ENCODE measurements around the gene TTC28.
"Not testable (repeated sequence)": the region's sequence is repeated elsewhere in the genome, so short reads cannot be mapped to it uniquely, and the experiment has no call there.

TTC28 gene

DNA sequence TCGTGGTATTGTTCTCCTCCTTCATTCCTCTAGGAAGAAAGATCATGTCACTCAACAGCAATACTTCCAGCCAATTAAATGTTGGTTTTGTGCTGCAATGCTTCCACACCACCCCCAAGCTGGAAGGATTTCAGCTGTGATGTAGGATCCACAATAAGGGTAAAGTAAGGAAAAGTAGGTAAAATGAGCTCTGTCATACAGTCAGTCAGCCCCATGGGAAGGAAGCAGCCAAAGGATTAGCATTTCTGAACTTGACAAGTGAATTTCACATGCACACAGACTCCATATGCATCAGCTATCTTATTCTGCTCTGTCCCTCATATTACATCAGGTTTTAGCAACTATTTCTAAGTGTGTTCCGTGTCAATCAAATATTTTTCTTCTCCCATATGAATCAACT is 197.9 kb downstream of the TTC28 start:
- DNase-seq (ENCODE audit: low spot score): no peak

DNA sequence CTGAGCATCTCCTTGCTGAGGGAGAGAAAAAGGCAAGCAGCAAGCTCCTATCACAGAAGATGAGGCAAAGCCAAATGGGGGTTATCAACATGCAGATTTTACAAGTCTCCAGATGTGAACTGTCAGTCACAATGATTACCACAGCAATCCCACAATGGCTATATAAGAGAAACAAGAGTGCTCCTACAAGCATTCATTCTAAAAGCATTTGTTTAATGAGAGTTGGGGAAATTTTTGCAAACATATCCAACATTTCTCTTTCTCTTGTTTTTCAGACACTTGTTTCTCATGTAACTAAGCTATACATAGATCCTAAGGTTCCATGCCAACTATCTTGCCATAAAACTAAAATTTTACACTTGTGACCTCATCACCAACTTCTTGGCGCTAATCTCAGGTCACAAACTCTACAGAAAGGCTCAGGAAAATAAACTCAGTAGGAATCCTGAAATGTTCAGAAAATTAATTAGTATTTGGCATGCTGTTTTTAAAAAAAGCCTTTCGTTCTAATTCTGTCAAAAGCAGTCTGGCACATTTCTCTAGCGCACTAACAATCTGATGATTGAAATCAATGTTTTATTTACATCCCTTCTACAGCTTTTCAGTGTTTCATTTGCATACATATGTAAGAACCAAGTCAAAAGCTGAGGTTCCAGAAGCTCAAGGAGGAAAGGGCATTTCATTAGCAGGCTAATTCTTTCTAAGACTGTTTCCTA is 199.5 kb downstream of the TTC28 start:
- DNase-seq (ENCODE audit: low spot score): no peak

DNA sequence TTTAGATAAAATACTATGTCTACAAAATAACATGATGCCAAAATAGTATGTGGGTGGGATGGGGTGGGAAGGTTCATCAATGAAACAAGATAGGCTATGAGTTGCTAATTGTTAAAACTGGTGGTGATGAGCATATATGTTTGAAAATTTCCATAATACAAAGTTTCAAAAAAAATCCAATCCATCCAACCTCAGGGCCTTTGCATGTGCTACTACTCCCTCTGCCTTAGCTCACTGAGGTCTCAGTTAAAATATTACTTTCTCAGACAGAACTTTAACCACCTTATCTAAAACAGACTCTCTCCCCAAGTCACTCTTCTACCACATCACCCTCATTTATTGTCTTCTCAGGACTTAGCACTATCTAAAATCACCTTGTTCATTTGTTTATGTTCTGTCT is 201.1 kb downstream of the TTC28 start:
- DNase-seq (ENCODE audit: low spot score): no peak

DNA sequence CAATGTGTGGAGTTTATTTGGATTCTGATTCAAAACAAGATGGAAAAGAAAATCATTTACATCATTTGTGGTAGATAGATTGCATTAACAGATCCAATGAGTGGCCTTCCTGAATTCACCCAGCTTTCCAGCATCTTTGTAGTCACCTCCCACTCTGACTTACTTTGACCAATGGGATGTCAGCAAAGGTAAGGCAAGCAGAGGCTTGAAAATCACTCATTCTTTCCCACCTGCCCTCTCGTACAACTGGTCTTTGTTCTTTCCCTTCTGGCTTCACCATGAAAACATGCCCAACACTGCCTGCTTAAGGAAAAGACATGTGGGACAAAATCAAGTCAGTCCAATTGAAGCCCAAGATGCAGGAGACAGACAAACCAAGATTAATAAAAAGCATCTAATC is 202.1 kb downstream of the TTC28 start:
- no peak for DNase-seq (ENCODE audit: low spot score)

DNA sequence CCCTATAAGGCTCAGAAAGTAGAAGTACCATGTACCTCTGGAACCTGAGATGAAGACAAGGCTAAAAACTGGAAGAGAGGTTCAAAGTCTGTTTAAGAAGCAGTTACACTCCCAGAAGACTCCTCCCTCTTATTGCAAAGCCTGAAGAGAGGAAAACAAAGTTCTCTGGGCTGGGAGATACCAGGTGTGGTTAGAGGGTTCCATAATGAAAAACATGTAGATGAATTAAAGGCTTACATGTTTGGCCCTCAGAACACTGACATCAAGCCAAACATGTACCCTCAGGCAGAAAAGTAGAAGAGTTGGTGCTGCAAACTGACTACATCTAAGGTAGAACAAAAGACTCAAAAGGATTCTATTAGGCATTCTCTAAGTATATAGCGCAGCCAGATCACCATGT is 205.3 kb downstream of the TTC28 start:
- DNase-seq (ENCODE audit: low spot score): no peak

DNA sequence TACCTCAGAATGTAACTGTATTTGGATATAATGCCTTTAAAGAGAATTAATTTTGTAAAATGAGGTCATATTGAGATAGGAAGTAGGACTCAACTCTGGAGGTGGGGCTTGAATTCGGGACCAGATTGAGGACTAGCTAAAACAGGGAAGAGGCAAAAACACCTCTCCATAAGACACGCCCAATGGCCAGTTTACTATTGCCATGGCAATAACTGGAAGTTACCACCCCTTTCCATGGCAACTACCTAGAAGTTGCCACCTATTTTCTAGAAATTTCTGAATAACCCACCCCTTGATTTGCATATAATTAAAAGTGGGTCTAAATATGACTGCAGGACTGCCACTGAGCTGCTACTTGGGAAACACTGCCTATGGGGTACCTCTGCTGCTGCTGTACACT is 206.4 kb downstream of the TTC28 start:
- DNase-seq (ENCODE audit: low spot score): no peak

DNA sequence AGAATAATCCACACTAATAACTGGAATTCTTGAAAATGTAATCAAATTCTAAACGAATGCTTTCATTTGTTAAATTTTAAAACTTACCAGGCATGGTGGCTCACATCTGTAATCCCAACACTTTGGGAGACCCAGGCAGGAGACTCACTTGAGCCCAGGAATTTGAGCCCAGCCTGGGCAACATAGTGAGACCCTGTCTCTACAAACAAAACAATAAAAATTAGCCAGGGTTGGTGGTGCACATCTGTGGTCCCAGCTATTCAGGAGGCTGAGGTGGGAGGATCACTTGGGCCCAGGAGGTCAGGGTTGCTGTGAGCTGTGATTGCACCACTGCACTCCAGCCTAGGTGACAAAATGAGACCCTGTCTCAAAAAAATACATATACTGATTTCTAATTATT is 212.6 kb downstream of the TTC28 start:
- not testable (repeated sequence) for DNase-seq (ENCODE audit: low spot score)

DNA sequence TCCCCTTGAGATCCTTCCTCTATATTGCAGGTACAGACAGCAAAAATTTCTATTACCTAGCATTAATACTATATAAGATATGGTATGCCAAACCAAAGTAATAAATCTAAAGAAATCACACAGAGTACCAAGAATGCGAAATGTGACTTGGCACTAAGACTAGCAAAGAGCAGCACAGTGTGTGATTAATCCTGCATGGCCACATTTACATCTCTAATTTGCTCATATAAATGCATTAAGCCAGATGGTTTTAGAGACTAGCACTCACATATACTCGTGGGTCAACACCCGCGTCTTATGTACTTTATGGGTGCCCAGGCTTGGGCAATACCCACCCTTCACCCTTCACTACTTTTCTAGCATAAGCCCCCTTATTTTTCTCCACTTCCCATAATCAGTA is 213.2 kb downstream of the TTC28 start:
- no peak for DNase-seq (ENCODE audit: low spot score)

DNA sequence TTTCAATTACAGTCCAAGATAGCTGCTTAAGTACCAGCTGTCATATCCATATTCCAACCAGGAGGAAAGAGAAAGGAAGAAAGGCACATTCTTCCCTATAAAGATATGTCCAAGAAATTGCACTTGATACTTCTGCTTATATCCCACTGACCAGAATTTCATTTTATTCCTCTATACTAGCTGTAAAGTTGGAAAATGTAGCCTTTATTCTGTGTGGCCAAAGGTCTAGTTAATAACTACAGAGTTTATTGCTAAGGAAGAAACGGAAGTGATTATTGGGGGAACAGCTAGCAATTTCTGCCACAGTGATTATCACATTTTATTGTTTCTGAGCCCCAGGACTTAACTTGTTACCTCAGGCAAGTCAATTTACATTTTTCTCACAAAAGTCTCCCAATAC is 213.8 kb downstream of the TTC28 start:
- no peak for DNase-seq (ENCODE audit: low spot score)

DNA sequence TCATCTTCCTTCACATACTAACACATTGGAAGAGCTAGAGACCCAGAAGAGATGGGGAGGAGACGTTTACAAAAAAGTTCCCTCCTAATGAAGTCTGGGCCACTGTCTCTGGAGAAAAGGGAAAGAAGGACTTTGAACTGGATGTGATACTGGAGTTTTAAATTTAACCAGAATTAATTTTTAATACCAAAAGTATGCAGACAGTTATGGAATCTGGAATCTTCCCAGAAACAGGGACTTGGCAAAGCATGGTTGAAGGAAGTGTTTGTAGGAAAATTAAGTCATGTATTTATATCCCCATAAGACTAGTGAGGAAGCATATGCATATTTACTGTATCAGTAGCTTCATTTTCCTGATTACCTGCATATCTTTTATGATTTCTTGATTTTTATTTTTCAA is 215.5 kb downstream of the TTC28 start:
- DNase-seq (ENCODE audit: low spot score): no peak

DNA sequence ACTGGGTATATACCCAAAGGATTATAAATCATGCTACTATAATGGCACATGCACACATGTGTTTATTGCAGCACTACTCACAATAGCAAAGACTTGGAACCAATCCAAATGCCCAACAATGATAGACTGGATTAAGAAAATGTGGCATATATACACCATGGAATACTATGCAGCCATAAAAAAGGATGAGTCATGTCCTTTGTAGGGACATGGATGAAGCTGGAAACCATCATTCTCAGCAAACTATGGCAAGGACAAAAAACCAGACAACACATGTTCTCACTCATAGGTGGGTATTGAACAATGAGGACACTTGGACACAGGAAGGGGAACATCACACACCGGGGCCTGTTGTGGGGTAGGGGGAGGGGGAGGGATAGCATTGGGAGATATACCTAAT is 216.2 kb downstream of the TTC28 start:
- DNase-seq (ENCODE audit: low spot score): not testable (repeated sequence)

DNA sequence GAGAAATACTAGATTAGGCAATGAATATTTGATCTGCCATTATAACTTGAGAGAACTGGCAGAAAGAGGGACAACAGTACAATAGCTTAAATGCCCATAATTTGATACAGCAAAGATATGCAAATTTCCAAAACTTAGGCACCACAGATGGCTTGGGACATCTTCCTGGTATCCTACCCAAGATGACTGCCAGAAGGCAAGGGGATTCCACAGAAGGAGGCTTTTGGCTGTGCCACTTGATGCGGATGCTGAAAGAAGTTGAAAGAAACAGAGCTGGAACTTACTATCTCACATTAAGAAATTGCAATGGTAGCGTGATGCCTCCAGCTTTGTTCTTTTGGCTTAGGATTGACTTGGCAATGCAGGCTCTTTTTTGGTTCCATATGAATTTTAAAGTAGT is 216.7 kb downstream of the TTC28 start:
- no peak for DNase-seq (ENCODE audit: low spot score)

DNA sequence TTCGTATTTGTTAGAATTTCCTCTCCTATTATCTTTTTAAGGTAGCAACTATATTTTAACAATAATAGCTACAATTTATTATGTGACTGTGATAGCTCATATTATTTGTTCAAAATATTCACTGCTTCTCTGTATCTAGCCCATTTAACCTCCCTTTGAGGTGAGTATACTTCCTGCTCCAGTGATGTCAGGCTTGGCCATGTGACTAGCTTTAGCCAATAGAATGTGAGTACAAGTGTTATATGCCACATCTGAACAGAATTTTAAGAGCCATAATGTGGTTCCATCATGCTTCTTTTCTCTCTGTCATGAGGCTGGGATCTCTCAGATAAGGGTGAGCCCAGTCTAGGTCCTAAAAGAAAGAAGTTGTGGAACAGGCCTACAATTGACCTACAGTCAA is 217.6 kb downstream of the TTC28 start:
- no peak for DNase-seq (ENCODE audit: low spot score)

DNA sequence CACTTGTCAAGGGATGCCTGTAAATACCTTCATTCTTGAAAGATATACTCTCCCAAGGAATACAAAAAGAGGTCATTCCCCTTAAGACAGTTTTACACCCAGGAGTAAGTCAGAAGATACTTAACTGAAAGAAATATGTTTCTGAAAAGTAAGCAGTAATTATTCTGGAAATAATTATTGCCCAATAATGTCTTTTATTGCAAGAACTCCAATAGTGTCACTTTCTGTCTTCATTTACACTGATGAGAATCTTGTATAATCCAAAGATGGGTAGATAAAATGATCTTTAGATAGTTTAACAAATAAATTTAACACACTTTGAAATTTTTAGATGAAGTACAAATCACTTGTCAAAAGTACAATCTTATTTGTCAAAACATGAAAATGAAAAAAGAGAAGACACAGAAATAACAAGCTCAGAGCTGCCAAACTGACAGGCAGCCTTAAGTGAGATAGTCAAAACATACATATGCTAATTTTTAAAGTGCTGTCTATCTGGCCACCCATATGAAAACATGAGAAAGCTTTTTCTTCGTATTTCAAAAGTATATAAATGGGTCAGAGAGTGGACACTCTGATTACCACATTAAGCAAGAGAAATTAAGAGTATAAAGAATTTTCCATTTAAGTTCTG is 225.1 kb downstream of the TTC28 start:
- DNase-seq (ENCODE audit: low spot score): no peak

DNA sequence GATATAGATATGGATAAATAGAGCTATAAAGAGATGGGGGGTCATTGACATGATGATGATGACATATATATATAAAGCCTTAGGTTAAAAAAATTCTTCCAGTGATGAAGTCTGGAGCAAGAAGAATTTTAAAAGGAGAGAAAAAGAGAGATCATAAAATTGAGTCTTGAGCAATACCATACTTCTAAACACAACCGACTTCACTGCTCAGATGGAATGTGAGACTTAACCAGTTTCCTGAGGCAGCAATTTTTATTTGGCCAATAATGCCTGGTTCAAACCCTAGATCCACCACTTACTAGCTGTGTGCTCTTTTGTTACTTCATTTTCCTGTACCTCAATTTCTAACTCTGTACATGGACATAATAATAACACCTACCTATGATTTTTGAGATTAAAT is 229.5 kb downstream of the TTC28 start:
- no peak for DNase-seq (ENCODE audit: low spot score)

DNA sequence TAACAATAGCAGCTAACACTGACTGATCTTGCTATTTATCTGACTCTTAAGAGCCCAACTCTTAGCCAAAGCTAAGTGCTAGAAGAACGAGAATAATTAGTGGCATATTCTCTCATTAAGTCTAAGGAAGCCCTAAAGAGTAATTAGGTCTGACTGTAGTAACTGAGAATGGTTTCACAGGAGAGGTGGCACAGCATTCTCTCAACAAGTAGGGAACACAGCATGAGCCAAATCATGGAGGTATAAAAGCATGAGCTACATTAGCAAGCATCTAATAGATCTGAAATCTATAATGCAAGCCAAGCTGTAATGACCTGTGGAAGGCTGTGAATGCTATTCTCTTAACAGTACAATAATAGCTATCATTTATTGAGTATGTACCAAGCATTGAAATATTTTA is 230.6 kb downstream of the TTC28 start:
- DNase-seq (ENCODE audit: low spot score): no peak

DNA sequence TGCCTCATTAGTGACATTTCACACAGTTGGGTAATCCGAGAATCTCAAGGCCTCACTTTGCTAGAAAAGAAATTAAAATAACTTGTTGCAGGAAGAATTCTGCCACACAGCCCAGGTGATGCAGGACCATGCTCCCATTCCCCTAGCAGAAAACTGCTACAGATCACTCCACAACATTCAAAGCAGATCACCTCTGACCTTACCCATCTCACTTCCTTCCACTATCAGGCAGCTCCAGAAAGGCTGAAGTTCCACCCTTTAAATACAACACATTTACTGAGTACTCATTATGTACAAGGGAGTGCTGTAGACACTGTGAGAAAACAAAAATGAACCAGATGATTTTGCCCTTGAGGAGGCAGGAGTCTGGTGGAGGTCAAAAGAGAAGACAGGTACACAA is 231.0 kb downstream of the TTC28 start:
- DNase-seq (ENCODE audit: low spot score): no peak

DNA sequence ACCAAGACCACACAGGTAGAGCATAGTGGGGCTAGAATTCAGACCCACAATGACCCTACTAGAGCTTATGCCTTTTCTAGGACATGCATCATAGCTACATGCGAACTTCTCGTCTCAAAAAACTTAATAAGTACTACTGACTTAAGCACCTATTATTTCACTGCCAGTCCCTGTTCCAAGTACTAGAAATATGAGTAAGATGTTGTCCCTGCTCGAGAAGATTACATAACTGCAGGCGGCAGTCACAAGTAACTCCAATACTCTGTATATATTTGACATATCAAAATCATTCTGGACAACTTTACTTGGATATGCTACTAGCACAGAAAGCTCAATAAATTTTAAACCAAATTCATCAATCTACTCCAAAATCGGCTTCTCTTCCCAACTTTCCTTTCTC is 235.0 kb downstream of the TTC28 start:
- no peak for DNase-seq (ENCODE audit: low spot score)

DNA sequence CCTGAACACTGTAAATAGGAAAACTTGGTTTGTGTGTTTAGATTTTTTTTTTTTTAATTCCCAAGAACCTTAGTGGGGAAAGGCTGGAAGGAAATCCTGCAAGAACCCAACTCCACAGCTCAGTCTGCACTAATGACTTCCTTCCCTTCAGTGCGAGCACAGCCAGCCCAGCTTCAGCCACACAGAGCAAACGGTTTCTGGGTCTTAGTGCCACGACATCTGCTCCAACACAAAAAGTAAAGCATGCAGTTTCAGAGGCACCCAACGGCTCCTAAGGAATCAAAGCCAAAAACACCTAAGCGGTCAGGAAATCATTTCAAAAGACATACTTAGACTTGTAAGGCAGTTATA is 236.1 kb downstream of the TTC28 start:
- peak; percentile 81 for DNase-seq (ENCODE audit: low spot score)

DNA sequence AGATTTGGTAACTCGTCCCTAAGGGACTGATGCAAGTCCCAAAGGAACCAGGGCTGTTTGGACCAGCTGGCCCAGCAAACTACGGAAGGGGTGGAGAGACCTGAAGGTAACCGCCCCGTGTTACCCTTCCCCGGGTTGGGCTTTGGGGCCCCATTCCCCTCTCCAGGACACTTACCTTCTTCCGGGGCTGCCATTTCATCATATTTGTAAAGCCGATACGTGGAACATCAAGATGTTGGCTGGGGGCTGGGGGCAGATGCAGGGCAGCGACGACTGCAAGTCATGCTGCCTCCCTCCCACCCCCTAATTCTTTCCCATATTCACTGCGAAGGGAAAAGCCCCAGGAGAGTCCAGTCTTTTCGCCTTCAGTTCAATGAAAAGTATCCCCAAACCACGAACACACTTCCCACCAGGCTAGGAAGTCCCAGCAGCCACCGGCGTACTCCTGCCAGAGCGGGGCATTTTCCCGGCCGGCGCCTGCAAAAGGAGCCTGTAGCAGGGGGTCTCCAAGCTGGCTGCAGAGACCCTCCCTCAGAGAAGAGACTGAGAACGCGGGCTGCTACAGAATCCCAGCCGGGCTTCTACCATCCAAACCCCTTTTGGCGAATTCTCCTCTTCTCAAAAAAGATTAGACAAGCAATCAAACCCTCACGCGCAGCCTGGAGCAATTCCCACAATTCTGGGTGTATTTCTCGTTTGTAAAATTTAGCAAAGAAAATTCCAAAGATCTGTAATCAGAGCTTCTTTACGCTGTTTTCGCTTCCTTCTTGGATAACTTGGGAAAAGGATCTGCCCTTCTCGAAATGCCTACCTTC is 236.7 kb downstream of the TTC28 start:
- peak; percentile 48 for DNase-seq (ENCODE audit: low spot score)

DNA sequence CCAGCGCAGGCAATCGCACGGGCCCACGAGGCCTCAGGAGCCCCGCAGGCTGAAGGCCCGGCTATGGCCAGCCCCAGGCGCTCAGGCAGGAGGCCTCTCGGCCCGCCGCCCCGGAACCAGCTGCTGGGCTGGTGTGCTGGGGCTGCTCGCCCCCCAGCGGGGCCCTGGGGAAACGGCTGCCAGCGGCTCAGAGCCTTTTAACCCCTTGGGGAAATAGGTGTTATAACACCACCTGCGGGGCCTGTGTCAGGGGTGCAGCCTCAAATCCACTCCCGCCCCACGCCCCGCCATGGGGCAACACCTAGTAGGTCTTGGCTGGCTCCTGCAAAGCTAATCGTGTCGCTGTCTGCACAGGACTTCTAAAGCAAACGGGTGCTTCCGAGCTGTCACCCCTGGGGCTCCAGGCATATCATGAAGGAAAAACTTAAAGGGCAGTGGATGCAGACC is 237.4 kb downstream of the TTC28 start:
- peak; percentile 71 for DNase-seq (ENCODE audit: low spot score)

DNA sequence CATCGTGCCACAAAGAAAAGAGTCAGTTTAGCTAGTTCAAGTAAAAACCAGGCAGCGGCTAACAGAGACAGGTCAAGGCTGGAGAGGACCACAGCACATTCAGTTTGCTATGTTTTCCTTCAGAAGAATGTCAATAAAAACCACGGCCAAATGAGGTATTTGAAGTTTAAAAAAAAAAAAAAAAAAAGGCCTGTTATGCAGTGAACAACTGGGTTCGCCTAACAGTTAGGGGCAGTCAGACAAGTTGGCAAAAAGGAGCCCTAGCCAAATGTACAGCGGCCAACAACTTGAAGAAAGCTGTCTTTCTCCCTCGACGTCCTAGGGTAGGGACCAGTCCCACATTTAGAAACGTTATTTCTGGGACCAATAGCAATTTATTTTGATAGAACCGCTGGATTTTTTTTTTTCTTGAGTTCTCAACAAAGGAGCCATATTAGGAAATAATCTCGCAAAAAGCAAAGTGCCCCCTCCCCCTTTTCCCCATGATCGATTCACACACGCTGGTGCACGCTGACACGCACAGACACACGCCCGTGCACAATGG is 237.8 kb downstream of the TTC28 start:
- peak; percentile 11 for DNase-seq (ENCODE audit: low spot score)
